ENCODE data around the gene BDH1. TPM values are rescaled to one million over a fixed set of nuclear protein-coding genes. Genes with fewer than 3 reads are reported as not detected.

Gene BDH1
- total RNA-seq, 2 donors from 2014 or later = 2.3 to 9.1 TPM

GRCh38 chr3:197490098-197491058, 65.4 kb downstream of the BDH1 start:
- TF ChIP-seq POLR2A (IDR thresholded peaks at IDR 0.05) = no peak
- no peak for TF ChIP-seq CTCF (IDR thresholded peaks at IDR 0.05)
- Histone ChIP-seq H3K36me3 (replicated peaks in 1 of 2; ENCODE audit: insufficient read depth in 1 of 2, low read depth in 2 of 2) (no peaks in the 10 kb centered on the region), H3K9me3 (no peaks in the 10 kb centered on the region), H3K27me3 (no peaks in the 10 kb centered on the region), H3K4me3 (no peak overlapping the region), H3K27ac (no peak overlapping the region), H3K4me1 (peaks cover 10% of the 10 kb centered on the region)
- ATAC-seq = no peak
- intact Hi-C loops (cut with DNase I) = no loop called here
- no peak for DNase-seq
- WGBS, 2 donors = 67 to 68% methylated on average over 13 of the region's 13 CpGs

GRCh38 chr3:197487911-197488391, 67.8 kb downstream of the BDH1 start:
- peak; percentile 63 for ATAC-seq
- intact Hi-C loops (cut with DNase I) = no loop called here
- Histone ChIP-seq H3K36me3 (replicated peaks in 1 of 2; ENCODE audit: insufficient read depth in 1 of 2, low read depth in 2 of 2) (no peaks in the 10 kb centered on the region), H3K4me1 (no peaks in the 10 kb centered on the region), H3K27me3 (no peaks in the 10 kb centered on the region), H3K9me3 (no peaks in the 10 kb centered on the region), H3K4me3 (no peak overlapping the region), H3K27ac (no peak overlapping the region)
- DNase-seq = peak in 3 of 4 donors; percentile 49 to 66 (median 53)
- 52 to 59% methylated on average over 8 of the region's 8 CpGs for WGBS, 2 donors
- no peak for TF ChIP-seq POLR2A (IDR thresholded peaks at IDR 0.05)

GRCh38 chr3:197486861-197487260, 68.9 kb downstream of the BDH1 start:
- no peak for ATAC-seq
- WGBS, 2 donors = 90 to 100% methylated on average over 1 of the region's 1 CpG
- no peak for DNase-seq

GRCh38 chr3:197485143-197485542, 70.6 kb downstream of the BDH1 start:
- DNase-seq = no peak
- H3K4me1 ChIP-seq = no peaks in the 10 kb centered on the region
- intact Hi-C loops (cut with DNase I) = no loop called here
- 64 to 75% methylated on average over 5 of the region's 5 CpGs for WGBS, 2 donors
- no peak overlapping the region for H3K27ac ChIP-seq
- H3K36me3 ChIP-seq (replicated peaks in 1 of 2; ENCODE audit: insufficient read depth in 1 of 2, low read depth in 2 of 2) = no peaks in the 10 kb centered on the region
- no peaks in the 10 kb centered on the region for H3K9me3 ChIP-seq
- no peak overlapping the region for H3K4me3 ChIP-seq
- no peaks in the 10 kb centered on the region for H3K27me3 ChIP-seq
- ATAC-seq = no peak
- TF ChIP-seq CTCF (IDR thresholded peaks at IDR 0.05) (no peak), POLR2A (IDR thresholded peaks at IDR 0.05) (no peak)

More at GRCh38 chr3:197486861-197487260, 68.9 kb downstream of the BDH1 start:
- no peaks in the 10 kb centered on the region for H3K4me1 ChIP-seq
- H3K27ac ChIP-seq = no peak overlapping the region
- H3K27me3 ChIP-seq = no peaks in the 10 kb centered on the region
- TF ChIP-seq CTCF (IDR thresholded peaks at IDR 0.05) (no peak), POLR2A (IDR thresholded peaks at IDR 0.05) (no peak)
- no peaks in the 10 kb centered on the region for H3K9me3 ChIP-seq
- intact Hi-C loops (cut with DNase I) = no loop called here
- H3K4me3 ChIP-seq = no peak overlapping the region
- H3K36me3 ChIP-seq (replicated peaks in 1 of 2; ENCODE audit: insufficient read depth in 1 of 2, low read depth in 2 of 2) = no peaks in the 10 kb centered on the region

- WGBS, 2 donors = 87 to 89% methylated on average over 9 to 12 of the region's 12 CpGs
- TF ChIP-seq CTCF (IDR thresholded peaks at IDR 0.05) (no peak), POLR2A (IDR thresholded peaks at IDR 0.05) (no peak)
Observed at GRCh38 chr3:197484204-197484901, 71.4 kb downstream of the BDH1 start.

More at GRCh38 chr3:197484204-197484901, 71.4 kb downstream of the BDH1 start:
- Histone ChIP-seq H3K27ac (no peak overlapping the region), H3K27me3 (no peaks in the 10 kb centered on the region), H3K4me1 (no peaks in the 10 kb centered on the region), H3K36me3 (replicated peaks in 1 of 2; ENCODE audit: insufficient read depth in 1 of 2, low read depth in 2 of 2) (no peaks in the 10 kb centered on the region), H3K4me3 (no peak overlapping the region), H3K9me3 (no peaks in the 10 kb centered on the region)
- ATAC-seq (no peak), DNase-seq (no peak)
- intact Hi-C loops (cut with DNase I) = no loop called here
